ENCODE measurements around the gene CEP97. TPM values are rescaled to one million over a fixed set of nuclear protein-coding genes. Genes with fewer than 3 reads are reported as not detected.
"Not testable (repeated sequence)": the region's sequence is repeated elsewhere in the genome, so short reads cannot be mapped to it uniquely, and the experiment has no call there.

The CEP97 gene
- total RNA-seq, 1 donor from 2014 or later = 10.8 TPM

GRCh38 chr3:101687142-101687931, 37.1 kb upstream of the CEP97 start:
- H3K36me3 Mint-ChIP-seq (ENCODE audit: unreplicated experiment) = peaks cover 19% of the 10 kb centered on the region

GRCh38 chr3:101689286-101689685, 35.1 kb upstream of the CEP97 start:
- Mint-ChIP-seq H3K4me3 (ENCODE audit: unreplicated experiment) (no peak overlapping the region), H3K27ac (ENCODE audit: unreplicated experiment) (no peak overlapping the region)

More at GRCh38 chr3:101687142-101687931, 37.1 kb upstream of the CEP97 start:
- no peak for DNase-seq (ENCODE audit: extremely low spot score, unreplicated experiment)
- H3K9me3 Mint-ChIP-seq (ENCODE audit: unreplicated experiment) = no peaks in the 10 kb centered on the region
- peak overlapping the region; percentile 99 for H3K4me3 Mint-ChIP-seq (ENCODE audit: unreplicated experiment)
- no peaks in the 10 kb centered on the region for H3K27me3 Mint-ChIP-seq (ENCODE audit: unreplicated experiment)
- H3K27ac Mint-ChIP-seq (ENCODE audit: unreplicated experiment) = peak overlapping the region; percentile 99
- TF ChIP-seq, protein P1, sequence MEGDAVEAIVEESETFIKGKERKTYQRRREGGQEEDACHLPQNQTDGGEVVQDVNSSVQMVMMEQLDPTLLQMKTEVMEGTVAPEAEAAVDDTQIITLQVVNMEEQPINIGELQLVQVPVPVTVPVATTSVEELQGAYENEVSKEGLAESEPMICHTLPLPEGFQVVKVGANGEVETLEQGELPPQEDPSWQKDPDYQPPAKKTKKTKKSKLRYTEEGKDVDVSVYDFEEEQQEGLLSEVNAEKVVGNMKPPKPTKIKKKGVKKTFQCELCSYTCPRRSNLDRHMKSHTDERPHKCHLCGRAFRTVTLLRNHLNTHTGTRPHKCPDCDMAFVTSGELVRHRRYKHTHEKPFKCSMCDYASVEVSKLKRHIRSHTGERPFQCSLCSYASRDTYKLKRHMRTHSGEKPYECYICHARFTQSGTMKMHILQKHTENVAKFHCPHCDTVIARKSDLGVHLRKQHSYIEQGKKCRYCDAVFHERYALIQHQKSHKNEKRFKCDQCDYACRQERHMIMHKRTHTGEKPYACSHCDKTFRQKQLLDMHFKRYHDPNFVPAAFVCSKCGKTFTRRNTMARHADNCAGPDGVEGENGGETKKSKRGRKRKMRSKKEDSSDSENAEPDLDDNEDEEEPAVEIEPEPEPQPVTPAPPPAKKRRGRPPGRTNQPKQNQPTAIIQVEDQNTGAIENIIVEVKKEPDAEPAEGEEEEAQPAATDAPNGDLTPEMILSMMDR (IDR thresholded peaks at IDR 0.05) = no peak
- H3K4me1 Mint-ChIP-seq (ENCODE audit: unreplicated experiment) = peaks cover 27% of the 10 kb centered on the region

GRCh38 chr3:101690972-101691371, 33.4 kb upstream of the CEP97 start:
- no peak for DNase-seq (ENCODE audit: extremely low spot score, unreplicated experiment)
- Mint-ChIP-seq H3K36me3 (ENCODE audit: unreplicated experiment) (no peaks in the 10 kb centered on the region), H3K4me3 (ENCODE audit: unreplicated experiment) (no peak overlapping the region), H3K27ac (ENCODE audit: unreplicated experiment) (no peak overlapping the region), H3K27me3 (ENCODE audit: unreplicated experiment) (no peaks in the 10 kb centered on the region), H3K9me3 (ENCODE audit: unreplicated experiment) (no peaks in the 10 kb centered on the region), H3K4me1 (ENCODE audit: unreplicated experiment) (peaks cover 13% of the 10 kb centered on the region)
- TF ChIP-seq, protein P1 (IDR thresholded peaks at IDR 0.05) = no peak

More at GRCh38 chr3:101689286-101689685, 35.1 kb upstream of the CEP97 start:
- peaks cover 23% of the 10 kb centered on the region for H3K4me1 Mint-ChIP-seq (ENCODE audit: unreplicated experiment)
- TF ChIP-seq, protein P1 (IDR thresholded peaks at IDR 0.05) = no peak
- peaks cover 12% of the 10 kb centered on the region for H3K36me3 Mint-ChIP-seq (ENCODE audit: unreplicated experiment)
- no peaks in the 10 kb centered on the region for H3K9me3 Mint-ChIP-seq (ENCODE audit: unreplicated experiment)
- DNase-seq (ENCODE audit: extremely low spot score, unreplicated experiment) = no peak
- no peaks in the 10 kb centered on the region for H3K27me3 Mint-ChIP-seq (ENCODE audit: unreplicated experiment)

DNA sequence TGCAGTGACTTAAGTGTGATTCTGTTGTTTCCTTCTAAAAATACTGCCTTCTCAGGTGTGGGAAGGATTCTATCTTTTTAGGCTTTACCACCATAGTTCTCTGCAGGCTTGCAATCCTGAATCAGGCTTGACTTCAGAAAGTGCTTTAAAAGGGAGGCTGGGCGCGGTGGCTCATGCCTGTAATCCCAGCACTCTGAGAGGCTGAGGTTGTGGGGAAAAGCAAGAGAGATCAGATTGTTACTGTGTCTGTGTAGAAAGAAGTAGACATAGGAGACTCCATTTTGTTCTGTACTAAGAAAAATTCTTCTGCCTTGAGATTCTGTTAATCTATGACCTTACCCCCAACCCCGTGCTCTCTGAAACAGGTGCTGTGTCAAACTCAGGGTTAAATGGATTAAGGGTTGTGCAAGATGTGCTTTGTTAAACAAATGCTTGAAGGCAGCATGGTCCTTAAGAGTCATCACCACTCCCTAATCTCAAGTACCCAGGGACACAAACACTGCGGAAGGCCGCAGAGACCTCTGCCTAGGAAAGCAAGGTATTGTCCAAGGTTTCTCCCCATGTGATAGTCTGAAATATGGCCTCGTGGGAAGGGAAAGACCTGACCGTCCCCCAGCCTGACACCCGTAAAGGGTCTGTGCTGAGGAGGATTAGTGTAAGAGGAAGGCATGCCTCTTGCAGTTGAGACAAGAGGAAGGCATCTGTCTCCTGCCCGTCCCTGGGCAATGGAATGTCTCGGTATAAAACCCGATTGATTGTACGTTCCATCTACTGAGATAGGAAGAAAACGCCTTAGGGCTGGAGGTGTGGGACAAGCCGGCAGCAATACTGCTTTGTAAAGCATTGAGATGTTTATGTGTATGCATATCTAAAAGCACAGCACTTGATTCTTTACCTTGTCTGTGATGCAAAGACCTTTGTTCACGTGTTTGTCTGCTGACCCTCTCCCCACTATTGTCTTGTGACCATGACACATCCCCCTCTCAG, 32.4 kb upstream of the CEP97 start:
- peaks cover 11% of the 10 kb centered on the region for H3K4me1 Mint-ChIP-seq (ENCODE audit: unreplicated experiment)
- DNase-seq (ENCODE audit: extremely low spot score, unreplicated experiment); H3K36me3 Mint-ChIP-seq (ENCODE audit: unreplicated experiment); H3K27me3 Mint-ChIP-seq (ENCODE audit: unreplicated experiment); H3K9me3 Mint-ChIP-seq (ENCODE audit: unreplicated experiment); H3K4me3 Mint-ChIP-seq (ENCODE audit: unreplicated experiment); H3K27ac Mint-ChIP-seq (ENCODE audit: unreplicated experiment): not testable (repeated sequence)

DNA sequence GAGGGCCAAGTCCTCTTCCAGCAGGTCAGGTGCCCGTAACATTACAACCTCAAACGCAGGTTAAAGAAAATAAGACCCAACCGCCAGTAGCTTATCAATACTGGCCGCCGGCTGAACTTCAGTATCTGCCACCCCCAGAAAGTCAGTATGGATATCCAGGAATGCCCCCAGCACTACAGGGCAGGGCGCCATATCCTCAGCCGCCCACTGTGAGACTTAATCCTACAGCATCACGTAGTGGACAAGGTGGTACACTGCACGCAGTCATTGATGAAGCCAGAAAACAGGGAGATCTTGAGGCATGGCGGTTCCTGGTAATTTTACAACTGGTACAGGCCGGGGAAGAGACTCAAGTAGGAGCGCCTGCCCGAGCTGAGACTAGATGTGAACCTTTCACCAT, 30.9 kb upstream of the CEP97 start:
- TF ChIP-seq, protein P1 (IDR thresholded peaks at IDR 0.05) = peak; percentile 43
- DNase-seq (ENCODE audit: extremely low spot score, unreplicated experiment) = not testable (repeated sequence)

GRCh38 chr3:101694836-101695235, 29.6 kb upstream of the CEP97 start:
- not testable (repeated sequence) for H3K27ac Mint-ChIP-seq (ENCODE audit: unreplicated experiment); DNase-seq (ENCODE audit: extremely low spot score, unreplicated experiment); H3K4me1 Mint-ChIP-seq (ENCODE audit: unreplicated experiment); H3K4me3 Mint-ChIP-seq (ENCODE audit: unreplicated experiment); H3K27me3 Mint-ChIP-seq (ENCODE audit: unreplicated experiment); H3K36me3 Mint-ChIP-seq (ENCODE audit: unreplicated experiment); H3K9me3 Mint-ChIP-seq (ENCODE audit: unreplicated experiment)

More for the DNA sequence above, 30.9 kb upstream of the CEP97 start:
- not testable (repeated sequence) for H3K27me3 Mint-ChIP-seq (ENCODE audit: unreplicated experiment); H3K9me3 Mint-ChIP-seq (ENCODE audit: unreplicated experiment); H3K4me1 Mint-ChIP-seq (ENCODE audit: unreplicated experiment); H3K4me3 Mint-ChIP-seq (ENCODE audit: unreplicated experiment); H3K36me3 Mint-ChIP-seq (ENCODE audit: unreplicated experiment); H3K27ac Mint-ChIP-seq (ENCODE audit: unreplicated experiment)

All from osteocyte (in vitro differentiated cells).